Prostate gland (tissue), 2 donors: ENCODE results near the gene ITFG1.

ENCODE experiments used
- POLR2A ChIP-seq: fragments of 450-650 bp; IDR thresholded peaks from one replicate; pipeline ENCODE4 v1.6.1; 2016; ENCODE audit warnings: antibody characterized with exemption, mild to moderate bottlenecking
- POLR2AphosphoS5 ChIP-seq: sonication (generic); formaldehyde crosslinking; IDR thresholded peaks from one replicate; pipeline ENCODE4 v1.6.1; 2017; ENCODE audit warnings: antibody characterized with exemption
- TF ChIP-seq, protein P1 (sequence below), 4 experiments: fragments of 200-600 bp in 2 of 4; fragments of 450-650 bp in 2 of 4; sonication (generic) in 2 of 4; IDR thresholded peaks; 1 replicate in 3 of 4; 2 replicates in 1 of 4; pipeline ENCODE4 v1.5.1; 2016 to 2019; ENCODE audit warnings: antibody characterized with exemption in 4 of 4, mild to moderate bottlenecking in 2 of 4, moderate library complexity in 2 of 4

DNA sequence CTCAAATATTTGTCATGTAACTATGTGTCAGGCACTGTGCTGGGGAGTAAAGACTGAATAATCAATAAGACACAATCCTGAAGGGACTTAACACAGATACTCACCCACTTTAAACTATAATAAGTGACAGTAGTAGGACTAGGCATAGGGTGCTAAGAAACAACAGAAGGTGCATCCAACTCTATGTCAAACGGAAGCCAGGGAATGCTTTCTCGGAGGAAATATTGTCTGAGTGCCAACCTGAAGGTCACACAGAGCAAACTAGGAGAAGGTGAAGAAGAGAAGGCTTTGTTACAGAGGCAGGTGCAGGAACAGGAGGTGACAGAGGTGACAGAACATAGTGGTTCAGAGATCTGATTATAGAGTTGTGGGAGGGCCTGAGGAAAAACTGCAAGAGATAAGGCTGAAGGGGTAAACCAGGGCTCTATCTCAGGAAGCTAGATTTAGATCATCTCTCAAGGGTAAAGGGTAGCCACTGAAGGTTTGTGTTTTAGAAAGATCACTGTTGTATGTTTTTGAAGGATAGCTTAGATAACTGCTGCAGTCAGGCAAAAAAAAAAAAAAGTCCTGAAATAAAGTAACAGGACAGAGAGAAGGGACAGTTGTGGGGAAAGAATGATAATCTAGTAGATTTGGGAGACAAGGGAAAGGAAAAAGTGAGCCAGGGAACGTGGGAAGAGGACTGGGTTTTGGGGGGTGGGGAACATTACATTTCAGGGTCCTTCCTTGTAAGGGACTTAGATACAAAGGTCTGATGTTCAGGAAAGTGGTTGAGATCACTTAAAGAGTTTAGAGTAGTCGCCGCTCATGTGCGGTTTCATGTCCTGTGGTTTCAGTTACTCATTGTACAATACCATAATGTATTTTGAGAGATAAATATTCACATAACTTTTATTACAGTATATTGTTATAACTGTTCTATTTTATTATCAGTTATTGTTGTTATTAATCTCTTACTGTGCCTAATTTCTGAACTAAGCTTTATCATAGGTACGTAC is 231.5 kb downstream of the ITFG1 start:
- TF ChIP-seq, protein P1, sequence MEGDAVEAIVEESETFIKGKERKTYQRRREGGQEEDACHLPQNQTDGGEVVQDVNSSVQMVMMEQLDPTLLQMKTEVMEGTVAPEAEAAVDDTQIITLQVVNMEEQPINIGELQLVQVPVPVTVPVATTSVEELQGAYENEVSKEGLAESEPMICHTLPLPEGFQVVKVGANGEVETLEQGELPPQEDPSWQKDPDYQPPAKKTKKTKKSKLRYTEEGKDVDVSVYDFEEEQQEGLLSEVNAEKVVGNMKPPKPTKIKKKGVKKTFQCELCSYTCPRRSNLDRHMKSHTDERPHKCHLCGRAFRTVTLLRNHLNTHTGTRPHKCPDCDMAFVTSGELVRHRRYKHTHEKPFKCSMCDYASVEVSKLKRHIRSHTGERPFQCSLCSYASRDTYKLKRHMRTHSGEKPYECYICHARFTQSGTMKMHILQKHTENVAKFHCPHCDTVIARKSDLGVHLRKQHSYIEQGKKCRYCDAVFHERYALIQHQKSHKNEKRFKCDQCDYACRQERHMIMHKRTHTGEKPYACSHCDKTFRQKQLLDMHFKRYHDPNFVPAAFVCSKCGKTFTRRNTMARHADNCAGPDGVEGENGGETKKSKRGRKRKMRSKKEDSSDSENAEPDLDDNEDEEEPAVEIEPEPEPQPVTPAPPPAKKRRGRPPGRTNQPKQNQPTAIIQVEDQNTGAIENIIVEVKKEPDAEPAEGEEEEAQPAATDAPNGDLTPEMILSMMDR (IDR thresholded peaks at IDR 0.05) = no peak
- TF ChIP-seq POLR2A (no peak), POLR2AphosphoS5 (no peak)
